Fibroblast of skin of abdomen (primary cell): ENCODE data around the gene MED13L.
"Not testable (repeated sequence)": the region's sequence is repeated elsewhere in the genome, so short reads cannot be mapped to it uniquely, and the experiment has no call there.

Experiments
- DNase-seq: peaks from one replicate; pipeline ENCODE4 v3.0.0-alpha.2; 2013

The MED13L gene

GRCh38 chr12:116046039-116046438 lies 231.5 kb downstream of the MED13L start:
- DNase-seq: no peak

GRCh38 chr12:116045150-116045549 lies 232.3 kb downstream of the MED13L start:
- DNase-seq: no peak

GRCh38 chr12:116043659-116044535 lies 233.6 kb downstream of the MED13L start:
- DNase-seq: no peak

- no peak for DNase-seq
Measured at GRCh38 chr12:116040402-116040801, 237.1 kb downstream of the MED13L start.

- no peak for DNase-seq
Measured at GRCh38 chr12:116039081-116039480, 238.4 kb downstream of the MED13L start.

GRCh38 chr12:116037941-116038837 lies 239.3 kb downstream of the MED13L start:
- peak; percentile 79 for DNase-seq

GRCh38 chr12:116033765-116034164 lies 243.7 kb downstream of the MED13L start:
- DNase-seq: no peak

GRCh38 chr12:116031624-116032023 lies 245.9 kb downstream of the MED13L start:
- DNase-seq: not testable (repeated sequence)

- DNase-seq: no peak
Measured at GRCh38 chr12:116028619-116029018, 248.9 kb downstream of the MED13L start.

- DNase-seq: no peak
Measured at GRCh38 chr12:116027551-116027821, 250.0 kb downstream of the MED13L start.

GRCh38 chr12:116026768-116027550 lies 250.5 kb downstream of the MED13L start:
- DNase-seq: no peak

GRCh38 chr12:116026346-116026745 lies 251.1 kb downstream of the MED13L start:
- DNase-seq: no peak

GRCh38 chr12:116024769-116025168 lies 252.7 kb downstream of the MED13L start:
- DNase-seq: no peak

- DNase-seq: no peak
Measured at GRCh38 chr12:116019415-116019814, 258.1 kb downstream of the MED13L start.

- DNase-seq: no peak
Measured at GRCh38 chr12:116018282-116018681, 259.2 kb downstream of the MED13L start.

- DNase-seq: peak; percentile 48
Measured at GRCh38 chr12:116015525-116015924, 262.0 kb downstream of the MED13L start.

GRCh38 chr12:116012757-116013156 lies 264.7 kb downstream of the MED13L start:
- DNase-seq: no peak

- DNase-seq: no peak
Measured at GRCh38 chr12:116011217-116011616, 266.3 kb downstream of the MED13L start.

- DNase-seq: no peak
Measured at GRCh38 chr12:116010467-116010866, 267.0 kb downstream of the MED13L start.

- DNase-seq: no peak
Measured at GRCh38 chr12:116009805-116010204, 267.7 kb downstream of the MED13L start.

GRCh38 chr12:116006141-116006540 lies 271.4 kb downstream of the MED13L start:
- DNase-seq: no peak

- no peak for DNase-seq
Measured at GRCh38 chr12:116002890-116003536, 274.5 kb downstream of the MED13L start.
